Neuronal stem cell (in vitro differentiated cells): ENCODE data around the gene CCL26.
"Not testable (repeated sequence)": the region's sequence is repeated elsewhere in the genome, so short reads cannot be mapped to it uniquely, and the experiment has no call there.

ENCODE experiments used
- DNase-seq: peaks from one replicate; pipeline ENCODE4 v3.0.0-alpha.2; 2013; ENCODE audit warnings: low spot score
- H2AFZ ChIP-seq: one replicate; pipeline ENCODE4 v1.6.1; 2013; ENCODE audit warnings: mild to moderate bottlenecking, low read length, inconsistent platforms
- H2AK5ac ChIP-seq: 2 replicates; pipeline ENCODE4 v1.6.1; 2013; ENCODE audit warnings: low read depth, mild to moderate bottlenecking, inconsistent platforms, low read length, moderate library complexity, mixed read lengths
- H2BK120ac ChIP-seq: 2 replicates; pipeline ENCODE4 v1.6.1; 2013; ENCODE audit warnings: low read depth, mild to moderate bottlenecking, inconsistent platforms, low read length, moderate library complexity, mixed read lengths
- H2BK12ac ChIP-seq: one replicate; pipeline ENCODE4 v1.6.1; 2013; ENCODE audit warnings: low read length, inconsistent platforms
- H2BK15ac ChIP-seq: 2 replicates; pipeline ENCODE4 v1.6.1; 2013; ENCODE audit warnings: mild to moderate bottlenecking, low read length, inconsistent platforms, mixed read lengths
- H2BK5ac ChIP-seq: one replicate; pipeline ENCODE4 v1.6.1; 2013; ENCODE audit warnings: inconsistent platforms, mild to moderate bottlenecking, low read length, moderate library complexity
- H3K14ac ChIP-seq: one replicate; pipeline ENCODE4 v1.6.1; 2013; ENCODE audit warnings: low read length, inconsistent platforms
- H3K18ac ChIP-seq: 2 replicates; pipeline ENCODE4 v1.6.1; 2013; ENCODE audit warnings: low read length, inconsistent platforms
- H3K23ac ChIP-seq: 2 replicates; pipeline ENCODE4 v1.6.1; 2013; ENCODE audit warnings: low read depth, mild to moderate bottlenecking, mixed read lengths, low read length, inconsistent platforms; ENCODE audit not compliant: poor library complexity
- H3K27ac ChIP-seq: replicated peaks from 3 replicates; pipeline ENCODE4 v1.5.1; 2013; ENCODE audit warnings: low read length, inconsistent platforms
- H3K27me3 ChIP-seq, 3 experiments: 2 replicates each; pipeline ENCODE4 v1.6.1; 2013; ENCODE audit warnings: low read length in 3 of 3, mild to moderate bottlenecking in 2 of 3, inconsistent platforms in 1 of 3, low read depth in 1 of 3, mixed read lengths in 1 of 3, moderate library complexity in 1 of 3; ENCODE audit not compliant: control insufficient read depth in 3 of 3, insufficient read depth in 3 of 3
- H3K36me3 ChIP-seq, 2 donors: replicated peaks in 1 of 2; 2 replicates each; pipeline ENCODE4 v1.6.1; 2013; ENCODE audit warnings: low read length in 2 of 2; ENCODE audit not compliant: control insufficient read depth in 2 of 2, insufficient read depth in 2 of 2
- H3K4ac ChIP-seq: 2 replicates; pipeline ENCODE4 v1.6.1; 2013; ENCODE audit warnings: inconsistent platforms, mild to moderate bottlenecking, low read length, moderate library complexity
- H3K4me1 ChIP-seq, 2 donors: 1 replicate in 1 of 2; 2 replicates in 1 of 2; pipeline ENCODE4 v1.6.1; 2013; ENCODE audit warnings: low read length in 2 of 2, low read depth in 1 of 2; ENCODE audit not compliant: control insufficient read depth in 2 of 2, insufficient read depth in 1 of 2
- H3K4me2 ChIP-seq: one replicate; pipeline ENCODE4 v1.6.1; 2013; ENCODE audit warnings: mild to moderate bottlenecking, low read length, inconsistent platforms; ENCODE audit not compliant: insufficient read depth, poor library complexity, severe bottlenecking
- H3K4me3 ChIP-seq, 2 donors: 2 replicates each; pipeline ENCODE4 v1.5.1; 2013; ENCODE audit warnings: low read length in 2 of 2, mild to moderate bottlenecking in 2 of 2, inconsistent platforms in 1 of 2, moderate library complexity in 1 of 2
- H3K79me1 ChIP-seq: one replicate; pipeline ENCODE4 v1.6.1; 2013; ENCODE audit warnings: low read depth, mild to moderate bottlenecking, inconsistent platforms, low read length, moderate library complexity
- H3K9ac ChIP-seq: one replicate; pipeline ENCODE4 v1.6.1; 2013; ENCODE audit warnings: mild to moderate bottlenecking, low read depth, low read length, inconsistent platforms; ENCODE audit not compliant: poor library complexity
- H3K9me3 ChIP-seq, 2 donors: replicated peaks in 1 of 2; 2 replicates each; pipeline versions ENCODE3 to v1.6.1; 2013; ENCODE audit warnings: low read length in 2 of 2, mild to moderate bottlenecking in 2 of 2, inconsistent platforms in 1 of 2, low read depth in 1 of 2, mixed read lengths in 1 of 2, moderate library complexity in 1 of 2; ENCODE audit not compliant: control insufficient read depth in 2 of 2, insufficient read depth in 1 of 2
- H4K8ac ChIP-seq: one replicate; pipeline ENCODE4 v1.6.1; 2013; ENCODE audit warnings: low read depth, mild to moderate bottlenecking, inconsistent platforms, low read length, moderate library complexity
- H4K91ac ChIP-seq: one replicate; pipeline ENCODE4 v1.6.1; 2013; ENCODE audit warnings: low read length, low read depth, mild to moderate bottlenecking, inconsistent platforms; ENCODE audit not compliant: poor library complexity
- whole genome bisulfite sequencing, 2 donors: extraction: QIAGEN DNeasy Blood & Tissue Kit; methylation state at CpG; one replicate each; pipeline ENCODE4 v1.1.7; 2013; ENCODE audit warnings: missing lambda C conversion rate in 2 of 2, mixed read lengths in 1 of 2; ENCODE audit not compliant: insufficient read length in 2 of 2, insufficient replicate concordance in 1 of 2; ENCODE audit errors: extremely low coverage in 2 of 2; 5-methylcytosine and 5-hydroxymethylcytosine counted together

CCL26 gene

GRCh38 chr7:75793676-75794075, 21.7 kb upstream of the CCL26 start:
- Histone ChIP-seq H2AK5ac (no peak overlapping the region), H3K27me3 (peaks cover 0 to 4% (median 0%) of the 10 kb centered on the region in 3 experiments), H3K4me2 (no peak overlapping the region), H2AFZ (no peak overlapping the region), H3K9me3 (no peaks in the 10 kb centered on the region), H4K8ac (no peak overlapping the region), H3K23ac (no peak overlapping the region), H3K4me3 (no peak overlapping the region), H2BK15ac (no peak overlapping the region), H2BK5ac (no peak overlapping the region), H3K4ac (no peak overlapping the region), H3K36me3 (no peaks in the 10 kb centered on the region), H3K14ac (no peak overlapping the region), H3K9ac (no peak overlapping the region), H3K27ac (no peak overlapping the region), H2BK12ac (no peak overlapping the region), H2BK120ac (no peak overlapping the region), H3K18ac (no peak overlapping the region), H4K91ac (no peak overlapping the region), H3K79me1 (no peaks in the 10 kb centered on the region), H3K4me1 (peaks cover 2 to 7% of the 10 kb centered on the region in 2 donors)
- WGBS, 2 donors, result no CpG with 5 or more reads among the region's 2 CpGs
- no peak for DNase-seq

GRCh38 chr7:75792567-75792966, 20.6 kb upstream of the CCL26 start:
- H2AK5ac ChIP-seq, H4K91ac ChIP-seq, H3K27ac ChIP-seq, H2AFZ ChIP-seq, H3K79me1 ChIP-seq, H3K36me3 ChIP-seq, H2BK15ac ChIP-seq, H3K14ac ChIP-seq, H3K4me1 ChIP-seq, H3K4me2 ChIP-seq, H3K4ac ChIP-seq, H3K4me3 ChIP-seq, H4K8ac ChIP-seq, H2BK120ac ChIP-seq, H2BK12ac ChIP-seq, H3K9me3 ChIP-seq, DNase-seq, H2BK5ac ChIP-seq, H3K23ac ChIP-seq, H3K27me3 ChIP-seq, H3K9ac ChIP-seq, H3K18ac ChIP-seq: not testable (repeated sequence)
- no CpG with 5 or more reads among the region's 5 CpGs for WGBS, 2 donors

GRCh38 chr7:75789361-75789924, 17.4 kb upstream of the CCL26 start:
- H3K27ac ChIP-seq, result no peak overlapping the region
- no CpG with 5 or more reads among the region's 3 CpGs for WGBS, 2 donors
- H3K14ac ChIP-seq, result no peak overlapping the region
- H3K4me3 ChIP-seq, result no peak overlapping the region
- H3K27me3 ChIP-seq, result peaks cover 0 to 4% (median 0%) of the 10 kb centered on the region in 3 experiments
- H2AK5ac ChIP-seq, result peak overlapping the region; percentile 75
- H2BK15ac ChIP-seq, result no peak overlapping the region
- H2BK120ac ChIP-seq, result no peak overlapping the region
- no peak overlapping the region for H3K9ac ChIP-seq
- no peak overlapping the region for H2BK12ac ChIP-seq
- no peak for DNase-seq
- H4K91ac ChIP-seq, result no peak overlapping the region
- no peak overlapping the region for H3K23ac ChIP-seq
- H3K4me2 ChIP-seq, result no peak overlapping the region
- H2AFZ ChIP-seq, result no peak overlapping the region
- no peaks in the 10 kb centered on the region for H3K9me3 ChIP-seq
- H3K4me1 ChIP-seq, result no peaks in the 10 kb centered on the region
- no peak overlapping the region for H2BK5ac ChIP-seq
- no peak overlapping the region for H4K8ac ChIP-seq
- no peak overlapping the region for H3K4ac ChIP-seq
- no peak overlapping the region for H3K18ac ChIP-seq
- H3K79me1 ChIP-seq, result no peaks in the 10 kb centered on the region
- no peaks in the 10 kb centered on the region for H3K36me3 ChIP-seq

GRCh38 chr7:75788154-75788847, 16.3 kb upstream of the CCL26 start:
- H3K4me1 ChIP-seq, H3K9ac ChIP-seq, H3K36me3 ChIP-seq, H3K4ac ChIP-seq, H3K4me2 ChIP-seq, H4K8ac ChIP-seq, H2BK12ac ChIP-seq, H3K79me1 ChIP-seq, H3K14ac ChIP-seq, H2BK120ac ChIP-seq, DNase-seq, H3K9me3 ChIP-seq, H4K91ac ChIP-seq, H2AFZ ChIP-seq, H2BK15ac ChIP-seq, H3K4me3 ChIP-seq, H3K27ac ChIP-seq, H2AK5ac ChIP-seq, H2BK5ac ChIP-seq, H3K27me3 ChIP-seq, H3K23ac ChIP-seq, H3K18ac ChIP-seq: not testable (repeated sequence)
- WGBS, 2 donors, result no CpG with 5 or more reads among the region's 14 CpGs
